ENCODE data around the gene SLC18B1. TPM values are rescaled to one million over a fixed set of nuclear protein-coding genes. Genes with fewer than 3 reads are reported as not detected.

Gene SLC18B1
- total RNA-seq, 1 donor from 2014 or later: 3.4 TPM

DNA sequence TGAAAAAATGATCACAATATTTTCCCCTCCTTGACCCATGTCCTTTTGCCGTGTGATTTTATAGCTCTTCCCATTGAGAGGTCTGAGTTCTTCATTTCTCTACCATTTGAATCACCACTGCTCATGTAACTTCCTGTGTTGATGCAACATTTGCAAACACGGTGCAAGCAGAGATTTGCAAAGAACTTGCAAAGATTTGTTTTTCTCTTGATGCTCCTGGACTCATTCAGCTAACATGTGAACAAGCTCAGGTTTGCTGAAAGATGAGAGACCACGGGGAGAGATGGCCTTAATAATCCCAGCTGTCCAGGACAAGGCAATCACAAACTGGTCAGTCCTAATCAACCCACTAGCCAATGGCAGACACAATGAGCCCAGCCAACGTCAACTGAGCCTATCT is 49.3 kb downstream of the SLC18B1 start:
- H3K4me3 ChIP-seq (ENCODE audit: low read depth, low read length): no peak overlapping the region
- TF ChIP-seq, protein P1, sequence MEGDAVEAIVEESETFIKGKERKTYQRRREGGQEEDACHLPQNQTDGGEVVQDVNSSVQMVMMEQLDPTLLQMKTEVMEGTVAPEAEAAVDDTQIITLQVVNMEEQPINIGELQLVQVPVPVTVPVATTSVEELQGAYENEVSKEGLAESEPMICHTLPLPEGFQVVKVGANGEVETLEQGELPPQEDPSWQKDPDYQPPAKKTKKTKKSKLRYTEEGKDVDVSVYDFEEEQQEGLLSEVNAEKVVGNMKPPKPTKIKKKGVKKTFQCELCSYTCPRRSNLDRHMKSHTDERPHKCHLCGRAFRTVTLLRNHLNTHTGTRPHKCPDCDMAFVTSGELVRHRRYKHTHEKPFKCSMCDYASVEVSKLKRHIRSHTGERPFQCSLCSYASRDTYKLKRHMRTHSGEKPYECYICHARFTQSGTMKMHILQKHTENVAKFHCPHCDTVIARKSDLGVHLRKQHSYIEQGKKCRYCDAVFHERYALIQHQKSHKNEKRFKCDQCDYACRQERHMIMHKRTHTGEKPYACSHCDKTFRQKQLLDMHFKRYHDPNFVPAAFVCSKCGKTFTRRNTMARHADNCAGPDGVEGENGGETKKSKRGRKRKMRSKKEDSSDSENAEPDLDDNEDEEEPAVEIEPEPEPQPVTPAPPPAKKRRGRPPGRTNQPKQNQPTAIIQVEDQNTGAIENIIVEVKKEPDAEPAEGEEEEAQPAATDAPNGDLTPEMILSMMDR (conservative IDR thresholded peaks at IDR 0.05; ENCODE audit: low read depth, low read length): no peak
- no peak for DNase-seq (ENCODE audit: low read depth)

DNA sequence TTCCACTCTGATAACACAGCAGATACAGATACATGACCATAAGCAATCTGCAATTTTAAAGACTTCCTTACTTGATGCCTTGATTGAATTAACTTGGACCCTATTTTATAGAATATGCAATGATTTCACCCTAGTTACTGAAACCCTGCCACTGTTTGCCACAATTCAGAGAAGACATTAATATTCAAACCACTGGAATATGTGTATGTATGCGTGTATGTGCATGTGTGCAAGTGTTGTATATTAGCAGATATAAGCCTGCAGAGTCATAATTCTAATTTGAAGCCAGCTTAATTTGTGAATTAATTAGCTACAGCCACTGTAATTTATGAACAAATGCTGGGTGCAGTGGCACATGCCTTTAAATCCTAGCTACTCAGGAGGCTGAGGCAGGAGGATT is 50.0 kb downstream of the SLC18B1 start:
- no peak for DNase-seq (ENCODE audit: low read depth)
- H3K4me3 ChIP-seq (ENCODE audit: low read depth, low read length): no peak overlapping the region
- TF ChIP-seq, protein P1 (conservative IDR thresholded peaks at IDR 0.05; ENCODE audit: low read depth, low read length): no peak

DNA sequence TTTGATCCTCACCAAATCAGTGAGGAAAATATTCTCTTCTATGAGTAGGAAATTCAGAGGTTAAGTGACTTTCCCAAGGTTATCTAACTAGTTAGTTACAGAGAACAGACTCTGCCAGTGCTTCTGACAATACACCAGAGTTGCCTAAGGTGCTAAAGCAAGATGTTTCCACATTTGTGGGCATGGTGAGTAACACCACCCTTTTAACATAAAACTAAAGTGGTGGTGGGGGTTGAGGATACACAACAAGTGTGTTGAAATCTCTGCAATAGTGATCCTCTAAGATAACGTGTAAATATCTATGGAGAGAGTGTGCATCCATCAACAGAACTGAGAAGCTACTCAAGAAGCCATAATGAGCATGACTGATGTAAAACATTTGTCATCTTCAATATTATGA is 52.4 kb downstream of the SLC18B1 start:
- TF ChIP-seq, protein P1 (conservative IDR thresholded peaks at IDR 0.05; ENCODE audit: low read depth, low read length): no peak
- H3K4me3 ChIP-seq (ENCODE audit: low read depth, low read length): no peak overlapping the region
- DNase-seq (ENCODE audit: low read depth): no peak

DNA sequence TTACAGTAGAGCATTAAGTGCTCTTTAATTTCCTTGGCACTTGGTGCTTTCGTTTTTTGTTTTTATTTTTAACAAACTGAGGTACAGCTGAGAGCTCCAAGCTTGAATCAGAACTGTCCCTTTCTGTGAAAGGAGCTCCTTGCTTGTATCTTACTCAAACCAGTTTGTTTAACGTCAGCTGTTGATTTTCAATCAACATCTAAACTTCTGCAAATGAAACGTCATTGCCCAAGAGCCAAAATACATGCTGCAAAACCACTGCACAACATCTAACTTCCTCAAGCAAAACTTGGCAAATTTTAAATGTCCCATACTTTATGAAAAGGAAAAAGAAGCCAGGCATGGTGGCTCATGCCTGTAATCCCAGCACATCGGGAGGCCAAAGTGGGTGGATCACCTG is 55.9 kb downstream of the SLC18B1 start:
- TF ChIP-seq, protein P1 (conservative IDR thresholded peaks at IDR 0.05; ENCODE audit: low read depth, low read length): no peak

DNA sequence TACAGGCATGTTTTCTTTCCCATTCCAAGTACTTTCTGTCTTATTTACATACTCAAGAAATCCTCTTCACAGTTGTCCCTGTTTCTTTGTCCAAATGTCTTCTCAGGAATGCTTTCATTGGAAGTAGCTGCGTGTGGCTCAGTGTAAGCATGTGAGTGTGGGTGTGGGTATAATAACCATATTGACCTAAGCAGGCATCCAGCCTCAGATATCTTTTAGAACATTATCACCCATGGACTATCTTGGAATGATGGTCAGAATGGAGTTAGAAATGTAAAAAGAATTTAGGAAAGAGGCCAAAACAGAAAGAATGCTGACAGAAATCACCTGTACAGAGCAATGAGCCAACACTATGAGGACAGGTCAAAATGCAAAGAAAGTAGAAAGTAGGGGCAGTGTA is 57.2 kb downstream of the SLC18B1 start:
- H3K4me3 ChIP-seq (ENCODE audit: low read depth, low read length): no peak overlapping the region
- TF ChIP-seq, protein P1 (conservative IDR thresholded peaks at IDR 0.05; ENCODE audit: low read depth, low read length): no peak
- DNase-seq (ENCODE audit: low read depth): no peak

More for the DNA sequence above, 55.9 kb downstream of the SLC18B1 start:
- no peak for DNase-seq (ENCODE audit: low read depth)
- H3K4me3 ChIP-seq (ENCODE audit: low read depth, low read length): no peak overlapping the region

DNA sequence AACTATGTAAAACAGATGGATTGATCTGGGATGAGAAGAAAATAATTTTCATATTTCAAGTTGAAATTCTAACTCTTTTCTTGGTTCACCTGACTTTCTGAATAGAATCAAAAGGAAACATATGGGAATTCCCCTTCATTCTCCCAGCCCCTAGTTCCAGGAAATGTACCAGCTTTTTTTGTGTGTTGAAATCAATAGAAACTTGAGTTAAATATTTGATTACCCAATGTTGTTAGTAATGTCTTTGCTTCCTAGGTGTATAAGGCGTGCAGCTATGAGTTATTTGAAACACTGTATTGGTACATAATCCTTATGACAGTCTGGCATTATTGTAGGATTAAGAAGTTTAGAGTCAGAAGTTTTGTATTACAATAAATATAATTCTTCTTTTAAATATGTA is 62.2 kb downstream of the SLC18B1 start:
- TF ChIP-seq, protein P1 (conservative IDR thresholded peaks at IDR 0.05; ENCODE audit: low read depth, low read length): no peak
- H3K4me3 ChIP-seq (ENCODE audit: low read depth, low read length): no peak overlapping the region
- no peak for DNase-seq (ENCODE audit: low read depth)

DNA sequence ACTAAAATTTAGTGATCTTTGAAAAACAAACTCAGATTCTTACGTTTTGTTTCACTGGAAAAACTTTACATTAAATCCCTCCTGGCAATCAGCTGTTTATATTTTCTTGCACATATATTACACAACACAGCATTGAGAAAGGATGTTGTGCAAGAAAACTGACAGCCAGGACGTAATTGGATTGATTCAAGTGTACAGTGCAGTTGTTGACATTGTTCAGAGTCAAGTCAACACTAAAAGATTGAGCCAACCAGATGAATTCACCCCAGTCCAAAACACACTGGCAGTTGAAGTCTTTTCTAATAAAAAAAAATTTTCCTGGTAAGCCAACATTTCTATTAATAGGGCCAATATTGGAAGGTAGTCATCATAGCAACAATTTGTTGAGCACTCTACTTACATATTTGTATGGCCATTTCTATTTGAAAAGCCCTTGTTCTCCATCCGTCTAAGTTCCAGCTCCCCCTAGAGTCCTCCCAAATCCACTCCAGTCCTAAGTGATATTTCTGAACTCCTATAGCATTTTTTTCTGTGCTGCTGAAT is 63.7 kb downstream of the SLC18B1 start:
- no peak overlapping the region for H3K4me3 ChIP-seq (ENCODE audit: low read depth, low read length)
- TF ChIP-seq, protein P1 (conservative IDR thresholded peaks at IDR 0.05; ENCODE audit: low read depth, low read length): peak; percentile 51
- no peak for DNase-seq (ENCODE audit: low read depth)

Data from epithelial cell of proximal tubule (primary cell).